ENCODE data around the gene BET1L.
"Not testable (repeated sequence)": the region's sequence is repeated elsewhere in the genome, so short reads cannot be mapped to it uniquely, and the experiment has no call there.

BET1L gene

GRCh38 chr11:196786-197731 lies 10.1 kb downstream of the BET1L start:
- no peak for DNase-seq (ENCODE audit: low spot score)

- DNase-seq (ENCODE audit: low spot score) = not testable (repeated sequence)
These were observed 13.7 kb downstream of the BET1L start for GRCh38 chr11:193481-193880.

GRCh38 chr11:192674-193128 lies 14.5 kb downstream of the BET1L start, which contains the start of gene SCGB1C1:
TSS of gene SCGB1C1 (plus strand) at chr11:193078. CDS start at chr11:193100, 22 bp downstream.
- DNase-seq (ENCODE audit: low spot score) = not testable (repeated sequence)

DNA sequence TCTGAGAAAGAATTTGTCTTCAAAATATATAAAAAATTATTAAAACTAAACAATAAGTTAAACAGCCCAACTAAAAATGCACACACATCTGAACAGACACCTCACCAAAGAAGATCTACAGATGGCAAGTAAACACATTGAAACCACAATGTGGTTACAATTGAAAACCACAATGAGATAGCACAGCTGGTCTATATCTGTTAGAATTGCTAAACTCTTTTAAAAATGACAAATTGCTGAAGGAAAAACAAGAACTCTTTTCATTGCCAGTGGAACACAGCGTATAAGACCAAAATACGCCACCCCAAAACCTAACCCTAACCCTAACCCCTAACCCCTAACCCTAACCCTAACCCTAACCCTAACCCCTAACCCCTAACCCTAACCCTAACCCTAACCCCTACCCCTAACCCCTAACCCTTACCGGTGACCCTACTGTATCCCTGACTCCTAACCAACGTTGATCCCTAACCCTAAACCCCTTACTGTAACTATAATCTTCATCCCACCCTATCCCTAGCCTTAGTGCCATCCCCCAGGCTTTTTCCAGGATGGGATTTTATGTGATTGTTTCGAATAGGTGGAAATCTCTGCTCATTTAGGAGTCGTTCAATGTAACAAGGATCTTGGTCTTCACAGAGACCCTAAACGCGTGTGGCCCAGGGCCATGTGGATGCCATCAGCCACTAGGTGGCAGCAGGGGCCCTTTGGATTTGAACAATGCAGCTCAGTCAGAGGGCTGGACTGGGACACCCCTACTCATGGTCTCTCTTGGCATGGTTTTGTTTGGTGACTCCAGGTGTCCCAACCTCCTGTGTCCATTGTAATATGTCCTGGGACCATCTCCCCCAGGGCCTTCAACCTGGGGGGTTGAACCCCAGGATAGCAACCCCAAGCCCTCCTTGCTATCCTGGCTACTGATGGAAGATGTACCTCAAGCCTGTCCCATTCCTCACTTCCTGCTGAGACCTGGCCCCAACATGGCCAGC lies 15.4 kb downstream of the BET1L start:
- DNase-seq (ENCODE audit: low spot score) = not testable (repeated sequence)

GRCh38 chr11:190546-190945 lies 16.7 kb downstream of the BET1L start:
- not testable (repeated sequence) for DNase-seq (ENCODE audit: low spot score)

DNA sequence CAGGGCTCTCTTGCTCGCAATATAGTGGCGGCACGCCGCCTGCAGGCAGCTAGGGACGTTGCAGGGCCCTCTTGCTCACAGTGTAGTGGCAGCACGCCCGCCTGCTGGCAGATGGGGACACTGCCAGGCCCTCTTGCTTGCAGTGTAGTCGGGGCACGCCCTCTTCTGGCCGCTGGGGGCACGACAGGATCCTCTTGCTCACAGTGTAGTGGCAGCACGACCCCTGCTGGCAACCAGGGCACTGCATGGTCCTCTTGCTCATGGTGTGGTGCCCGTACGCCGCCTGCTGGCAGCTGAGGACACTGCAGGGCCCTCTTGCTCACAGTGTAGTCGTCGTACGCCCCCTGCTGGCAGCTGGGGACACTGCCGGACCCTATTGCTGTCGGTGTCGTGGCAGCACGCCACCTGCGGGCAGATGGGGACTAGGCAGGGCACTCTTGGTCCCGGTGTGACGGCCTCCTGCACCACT lies 17.3 kb downstream of the BET1L start:
- not testable (repeated sequence) for DNase-seq (ENCODE audit: low spot score)

DNA sequence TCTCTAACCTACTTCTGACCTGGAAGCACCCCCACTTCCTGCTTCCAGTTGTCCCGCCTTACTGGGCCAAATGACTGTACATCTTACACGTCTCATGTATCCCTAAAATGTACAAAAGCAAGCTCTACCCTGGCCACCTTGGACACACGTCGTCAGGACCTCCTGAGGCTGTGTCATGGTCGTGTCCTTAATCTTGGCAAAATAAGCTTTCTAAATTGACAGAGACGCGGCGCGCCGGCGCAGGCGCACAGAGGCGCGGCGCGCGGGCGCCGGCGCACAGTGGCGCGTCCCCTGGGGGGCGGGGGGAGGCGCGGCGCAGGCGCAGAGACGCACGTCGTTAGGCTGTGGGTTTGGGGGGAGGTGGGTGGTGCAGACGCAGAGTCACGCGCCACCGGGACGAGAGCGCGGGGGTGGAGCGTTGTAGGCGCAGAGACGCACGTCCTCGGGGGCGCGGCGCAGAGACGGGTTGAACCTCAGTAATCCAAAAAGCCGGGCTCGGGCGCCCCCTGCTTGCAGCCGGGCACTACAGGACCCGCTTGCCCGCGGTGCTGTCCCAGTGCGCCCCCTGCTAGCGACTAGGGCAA lies 17.9 kb downstream of the BET1L start:
- not testable (repeated sequence) for DNase-seq (ENCODE audit: low spot score)

DNA sequence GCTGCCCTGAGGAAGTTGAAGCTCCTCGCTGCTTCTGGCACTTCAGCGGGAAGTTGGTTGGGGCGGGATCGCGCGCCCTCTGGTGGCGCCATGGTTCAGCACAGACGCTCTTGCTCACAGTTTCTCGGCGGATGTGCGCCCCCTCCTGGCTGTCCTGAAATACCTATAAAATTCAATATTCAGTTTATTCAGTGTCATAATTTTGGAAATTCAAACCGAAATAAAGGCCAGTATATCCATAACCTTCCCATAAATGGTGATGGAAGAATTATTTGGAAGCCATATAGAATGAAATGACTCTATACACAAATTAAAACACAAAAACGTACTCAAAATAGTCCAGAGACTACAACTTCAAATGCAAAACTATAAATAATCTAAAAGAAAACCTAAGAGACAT lies 27.0 kb downstream of the BET1L start:
- DNase-seq (ENCODE audit: low spot score) = not testable (repeated sequence)
